GM21515 (cell line): ENCODE measurements around the gene RGS19.

Experiments used
- ATAC-seq: cut with Tn5 transposase; IDR thresholded peaks from one replicate; pipeline ENCODE4 v1.9.1; 2021; ENCODE audit not compliant: unreplicated experiment

RGS19 gene

GRCh38 chr20:64037199-64037497 lies 42.2 kb downstream of the RGS19 start:
- ATAC-seq = no peak

- no peak for ATAC-seq
These were observed 42.7 kb downstream of the RGS19 start for GRCh38 chr20:64036346-64037198.

GRCh38 chr20:64035933-64036345 lies 43.4 kb downstream of the RGS19 start, which contains the start of gene C20orf204:
Gene C20orf204 (plus strand): TSS chr20:64036182. CDS start chr20:64036324, 142 bp downstream.
- ATAC-seq = no peak

- ATAC-seq = no peak
These were observed 44.0 kb downstream of the RGS19 start for GRCh38 chr20:64035066-64035932.

GRCh38 chr20:64033981-64034493 lies 45.3 kb downstream of the RGS19 start:
- no peak for ATAC-seq

GRCh38 chr20:64032706-64033624 lies 46.4 kb downstream of the RGS19 start:
- ATAC-seq = no peak

- no peak for ATAC-seq
These were observed 47.5 kb downstream of the RGS19 start for GRCh38 chr20:64031822-64032314.

GRCh38 chr20:64030371-64031134 lies 48.8 kb downstream of the RGS19 start:
- ATAC-seq = no peak

GRCh38 chr20:64029293-64030117 lies 49.8 kb downstream of the RGS19 start:
- ATAC-seq = no peak

GRCh38 chr20:64027981-64028685 lies 51.2 kb downstream of the RGS19 start:
- no peak for ATAC-seq

GRCh38 chr20:64025826-64026412 lies 53.4 kb downstream of the RGS19 start:
- ATAC-seq = no peak

- no peak for ATAC-seq
These were observed 54.1 kb downstream of the RGS19 start for GRCh38 chr20:64025101-64025825.

GRCh38 chr20:64024141-64024990 lies 55.0 kb downstream of the RGS19 start:
- ATAC-seq = no peak

- ATAC-seq = no peak
These were observed 55.8 kb downstream of the RGS19 start for GRCh38 chr20:64023361-64024140.
